Fibroblast of lung (primary cell): ENCODE results near the gene TTYH2. TPM values are rescaled to one million over a fixed set of nuclear protein-coding genes. Genes with fewer than 3 reads are reported as not detected.

ENCODE experiments used
- DNase-seq, 2 donors: peaks; one replicate each; pipeline versions ENCODE4 v3.0.0 to v3.0.0-alpha.2; 2010; ENCODE audit warnings: low read depth in 2 of 2
- H2AFZ ChIP-seq: 2 replicates; pipeline ENCODE4 v1.5.1; 2012; ENCODE audit warnings: low read length, control low read depth, inconsistent platforms
- H3K27ac ChIP-seq: 2 replicates; pipeline ENCODE4 v1.5.1; 2011; ENCODE audit warnings: low read length, control low read depth; ENCODE audit not compliant: insufficient read depth
- H3K27me3 ChIP-seq: 2 replicates; pipeline ENCODE4 v1.5.1; 2011; ENCODE audit warnings: mild to moderate bottlenecking, low read length; ENCODE audit not compliant: control insufficient read depth, insufficient read depth
- H3K36me3 ChIP-seq: 2 replicates; pipeline ENCODE4 v1.5.1; 2011; ENCODE audit warnings: low read length; ENCODE audit not compliant: control insufficient read depth, insufficient read depth
- H3K4me1 ChIP-seq: 2 replicates; pipeline ENCODE4 v1.5.1; 2011; ENCODE audit warnings: low read length; ENCODE audit not compliant: control insufficient read depth, insufficient read depth; ENCODE audit errors: extremely low read depth
- H3K4me2 ChIP-seq: 2 replicates; pipeline ENCODE4 v1.5.1; 2011; ENCODE audit warnings: low read length, control low read depth; ENCODE audit not compliant: insufficient read depth; ENCODE audit errors: extremely low read depth
- H3K4me3 ChIP-seq, 4 experiments: fragments of 200-600 bp in 1 of 4; sonication (generic) in 1 of 4; replicated peaks in 1 of 4; 2 replicates each; pipeline ENCODE4 v1.5.1; 2011 to 2016; ENCODE audit warnings: low read length in 4 of 4, low read depth in 3 of 4, mild to moderate bottlenecking in 3 of 4, control low read depth in 2 of 4, inconsistent platforms in 1 of 4, mixed read lengths in 1 of 4; ENCODE audit not compliant: insufficient read depth in 1 of 4; ENCODE audit errors: control extremely low read depth in 1 of 4
- H3K79me2 ChIP-seq: 2 replicates; pipeline ENCODE4 v1.5.1; 2012; ENCODE audit warnings: mild to moderate bottlenecking, low read length, inconsistent platforms; ENCODE audit not compliant: control insufficient read depth, insufficient read depth
- H3K9ac ChIP-seq: 2 replicates; pipeline ENCODE4 v1.5.1; 2011; ENCODE audit warnings: mild to moderate bottlenecking, low read length, control low read depth; ENCODE audit not compliant: insufficient read depth
- H3K9me3 ChIP-seq: 2 replicates; pipeline ENCODE4 v1.5.1; 2012; ENCODE audit warnings: low read depth, low read length; ENCODE audit not compliant: control insufficient read depth, insufficient read depth
- H4K20me1 ChIP-seq: 2 replicates; pipeline ENCODE4 v1.5.1; 2011; ENCODE audit warnings: low read length; ENCODE audit not compliant: control insufficient read depth, insufficient read depth; ENCODE audit errors: extremely low read depth
- CTCF ChIP-seq, 2 donors: IDR thresholded peaks in 1 of 2; conservative IDR thresholded peaks in 1 of 2; 1 replicate in 1 of 2; 2 replicates in 1 of 2; pipeline ENCODE4 v1.5.1; 2011 to 2012; ENCODE audit warnings: low read length in 2 of 2, control low read depth in 1 of 2, inconsistent platforms in 1 of 2, low read depth in 1 of 2, mild to moderate bottlenecking in 1 of 2
- EZH2 ChIP-seq: IDR thresholded peaks from 2 replicates; pipeline ENCODE4 v1.5.1; 2012; ENCODE audit warnings: low read length, control low read depth, mild to moderate bottlenecking; ENCODE audit errors: missing control alignments
- polyA plus RNA-seq, 2 donors: library from polyadenylated mRNA; depleted of rRNA in 1 of 2; stranded (reverse) in 1 of 2; unstranded in 1 of 2; fragments of >200 nt; gene quantifications; 2 replicates each; pipeline ENCODE4 v1.2.1, GENCODE V29; 2011 to 2012; ENCODE audit warnings: missing spikeins in 1 of 2
- total RNA-seq: library from RNA; depleted of rRNA; stranded (reverse); fragments of >200 nt; gene quantifications from 2 replicates; pipeline ENCODE4 v1.2.1, GENCODE V29; 2014

Gene TTYH2
- total and polyA plus RNA-seq, 2 donors (not counting 1 experiment from before 2014, with no cell fraction given) = 0.99 to 1.2 TPM

GRCh38 chr17:74297941-74298340, 84.6 kb downstream of the TTYH2 start:
- peak in 1 of 2 donors; percentile 7 for DNase-seq
- Histone ChIP-seq H3K4me3 (no peak overlapping the region), H2AFZ (no peak overlapping the region), H3K9ac (no peak overlapping the region), H3K27ac (no peak overlapping the region), H3K36me3 (no peaks in the 10 kb centered on the region), H3K27me3 (no peaks in the 10 kb centered on the region), H3K9me3 (no peaks in the 10 kb centered on the region), H4K20me1 (no peaks in the 10 kb centered on the region), H3K4me2 (no peak overlapping the region), H3K4me1 (no peaks in the 10 kb centered on the region), H3K79me2 (no peaks in the 10 kb centered on the region)
- TF ChIP-seq EZH2 (no peak), CTCF (conservative IDR thresholded peaks at IDR 0.05 in 1 of 2, IDR thresholded peaks at IDR 0.05 in 1 of 2; ENCODE audit: low read depth in 1 of 2, low read length in 2 of 2) (no peak)

GRCh38 chr17:74298778-74299177, 85.4 kb downstream of the TTYH2 start:
- no peaks in the 10 kb centered on the region for H3K4me1 ChIP-seq
- no peaks in the 10 kb centered on the region for H4K20me1 ChIP-seq
- no peak overlapping the region for H2AFZ ChIP-seq
- no peak for DNase-seq
- no peaks in the 10 kb centered on the region for H3K27me3 ChIP-seq
- H3K27ac ChIP-seq = no peak overlapping the region
- no peak overlapping the region for H3K4me3 ChIP-seq
- no peaks in the 10 kb centered on the region for H3K79me2 ChIP-seq
- H3K9me3 ChIP-seq = no peaks in the 10 kb centered on the region
- H3K36me3 ChIP-seq = no peaks in the 10 kb centered on the region
- no peak for TF ChIP-seq EZH2
- no peak for TF ChIP-seq CTCF (conservative IDR thresholded peaks at IDR 0.05 in 1 of 2, IDR thresholded peaks at IDR 0.05 in 1 of 2; ENCODE audit: low read depth in 1 of 2, low read length in 2 of 2)
- no peak overlapping the region for H3K4me2 ChIP-seq
- H3K9ac ChIP-seq = no peak overlapping the region

GRCh38 chr17:74299226-74300009, 86.0 kb downstream of the TTYH2 start:
- Histone ChIP-seq H4K20me1 (no peaks in the 10 kb centered on the region), H3K27me3 (no peaks in the 10 kb centered on the region), H2AFZ (no peak overlapping the region), H3K79me2 (no peaks in the 10 kb centered on the region), H3K27ac (no peak overlapping the region), H3K9ac (no peak overlapping the region), H3K4me1 (no peaks in the 10 kb centered on the region), H3K4me3 (no peak overlapping the region), H3K4me2 (no peak overlapping the region), H3K36me3 (no peaks in the 10 kb centered on the region), H3K9me3 (no peaks in the 10 kb centered on the region)
- no peak for DNase-seq
- TF ChIP-seq EZH2 = no peak
- TF ChIP-seq CTCF (conservative IDR thresholded peaks at IDR 0.05 in 1 of 2, IDR thresholded peaks at IDR 0.05 in 1 of 2; ENCODE audit: low read depth in 1 of 2, low read length in 2 of 2) = no peak
